Cerebellar nuclear complex (tissue), 1 donor: ENCODE data around the gene ALDH3B1.

ENCODE experiments used
- DNase-seq, 2 experiments: peaks; one replicate each; lab custom pipeline; 2025; lab: John Stamatoyannopoulos, UW

ALDH3B1 gene

DNA sequence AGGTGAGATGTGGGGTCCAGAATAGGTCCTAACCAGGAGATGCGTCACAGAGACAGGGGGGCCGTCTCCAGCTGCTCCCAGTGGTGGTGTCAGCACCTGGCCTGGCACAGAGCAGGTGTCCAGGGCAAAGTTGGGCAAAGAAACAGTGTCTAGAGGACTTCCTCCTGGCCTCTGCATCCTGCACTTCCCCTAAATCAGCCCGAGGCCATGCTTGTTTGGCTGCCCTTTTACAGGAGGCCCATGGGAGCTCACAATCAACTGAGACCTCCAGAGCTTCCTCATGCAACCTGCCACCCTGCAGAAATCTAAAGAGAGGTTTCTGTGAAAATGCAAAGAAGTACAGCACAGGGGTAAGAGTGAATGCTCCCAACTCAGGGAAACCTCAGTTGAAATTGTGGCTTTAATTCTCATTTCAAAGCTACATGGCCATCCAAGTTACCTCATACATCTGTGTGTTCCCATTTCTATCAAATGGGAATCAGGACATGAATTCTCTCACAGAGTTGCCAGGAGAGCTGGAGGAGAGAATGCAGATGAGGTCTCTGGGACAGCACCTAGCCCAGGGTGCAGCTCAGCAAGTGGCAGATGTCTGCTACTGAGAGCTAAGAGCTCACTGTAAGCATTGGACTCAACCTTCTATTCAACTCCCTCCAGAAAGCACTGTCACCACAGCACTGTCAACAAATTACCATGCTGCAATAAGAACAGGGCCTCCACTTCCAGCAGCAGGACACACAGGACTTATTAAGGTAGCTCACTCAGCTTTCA is 61.3 kb downstream of the ALDH3B1 start:
- DNase-seq, result no peak

DNA sequence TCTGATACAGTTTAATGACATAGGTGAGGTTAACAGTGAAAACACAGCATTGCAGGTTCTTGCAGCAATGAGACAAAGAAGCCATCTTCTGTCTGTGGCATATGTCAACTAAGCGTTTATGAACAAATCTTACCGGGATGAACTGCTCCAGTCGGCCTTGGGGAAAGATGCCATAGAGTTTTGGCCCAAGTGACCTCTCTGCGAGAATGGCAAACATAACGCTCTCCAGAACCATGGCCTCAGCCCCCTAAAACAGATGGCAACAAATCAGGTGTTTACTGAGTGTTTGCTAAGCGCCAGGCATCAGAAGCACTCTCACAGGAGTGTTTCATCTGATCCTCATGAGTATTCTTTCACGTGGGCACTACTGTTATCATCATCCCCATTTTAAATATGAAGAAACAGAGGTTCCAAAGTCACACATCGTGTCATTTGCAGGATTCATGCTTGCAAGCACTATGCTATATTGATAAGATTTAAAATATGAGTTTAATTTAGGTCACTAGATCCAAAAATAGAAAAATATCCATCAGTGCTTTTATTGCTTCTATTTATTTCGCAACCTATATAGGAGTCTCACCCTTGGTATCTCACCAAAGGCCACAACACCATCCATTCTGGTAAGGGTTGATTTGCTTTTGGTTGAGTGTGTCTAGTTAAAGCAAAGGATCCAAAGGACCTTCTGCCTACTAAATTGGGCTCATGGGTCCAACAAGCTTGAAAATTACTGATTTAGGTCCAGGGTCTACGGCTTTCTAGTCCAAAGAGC is 64.6 kb downstream of the ALDH3B1 start:
- no peak for DNase-seq

DNA sequence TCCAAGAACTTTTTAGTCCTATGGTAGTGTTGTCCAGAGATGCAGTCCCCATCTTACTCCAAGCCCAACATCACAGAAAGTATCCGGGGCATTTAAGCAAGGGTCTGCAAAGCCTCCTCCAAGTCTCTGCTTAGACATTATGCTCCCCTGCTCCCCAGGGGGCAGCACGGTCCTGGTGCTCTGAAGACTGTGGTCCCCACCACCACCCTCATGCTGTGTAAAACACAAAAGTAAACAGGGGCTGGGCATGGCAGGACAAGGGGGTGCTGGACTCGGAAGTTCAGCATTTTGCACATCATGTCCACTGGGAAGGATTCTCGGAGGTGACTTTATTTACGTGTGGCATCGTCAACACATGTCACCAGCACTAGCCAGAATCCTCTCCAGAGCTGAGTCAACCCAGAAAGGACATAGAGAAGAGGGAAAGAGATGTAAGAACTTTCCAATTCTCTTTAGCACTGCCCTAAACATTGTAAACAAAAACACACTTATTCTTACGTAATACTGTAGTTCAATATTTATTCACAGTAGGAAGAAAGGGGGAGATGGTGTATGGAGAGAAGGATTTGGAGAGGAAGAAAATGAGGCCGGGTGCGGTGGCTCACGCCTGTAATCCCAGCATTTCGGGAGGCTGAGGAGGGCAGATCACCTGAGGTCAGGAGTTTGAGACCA is 66.4 kb downstream of the ALDH3B1 start:
- DNase-seq, result no peak

DNA sequence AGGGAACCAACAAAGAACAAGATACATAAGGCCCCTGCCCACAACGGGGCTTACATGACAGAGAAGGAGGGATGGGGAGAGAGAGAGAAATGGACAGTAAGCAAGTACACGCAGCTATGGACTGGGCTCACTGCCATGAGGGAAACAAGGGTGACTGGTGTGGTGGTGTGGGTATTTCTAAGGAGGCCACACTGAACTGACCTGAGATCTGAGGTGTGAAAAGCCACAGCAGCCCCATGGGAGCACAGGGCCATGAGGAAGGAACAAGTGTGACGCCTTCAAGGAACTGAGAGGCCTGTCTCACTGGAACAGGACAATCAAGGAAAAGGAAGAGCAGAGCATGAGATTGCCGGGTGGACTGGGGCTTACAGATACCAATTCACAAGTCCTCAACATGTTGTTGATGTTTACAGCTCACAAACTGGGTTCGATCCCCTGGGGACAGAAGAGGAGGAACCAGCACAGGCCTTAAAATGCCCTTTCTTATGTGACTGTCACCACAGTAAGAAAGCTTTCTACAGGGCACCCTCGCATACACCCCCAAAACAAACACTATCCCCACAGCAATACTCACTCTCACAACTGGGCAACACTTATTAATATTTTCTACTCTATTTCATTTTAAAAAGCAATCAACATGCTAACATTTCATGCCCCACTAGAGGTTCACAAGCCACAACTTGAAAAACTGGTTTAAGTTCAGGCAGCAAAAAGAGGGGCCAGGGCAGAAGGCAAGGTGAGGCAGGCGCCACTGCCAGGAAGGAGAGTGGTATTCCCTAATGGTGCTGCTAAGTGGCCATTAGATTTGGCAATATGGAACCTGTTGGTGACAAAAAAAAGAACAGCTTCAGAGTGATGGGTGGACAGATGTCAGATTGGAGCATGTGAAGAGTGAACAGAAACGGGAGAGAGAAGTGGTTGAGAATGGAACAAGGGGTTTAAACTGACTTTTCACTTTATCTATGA is 67.8 kb downstream of the ALDH3B1 start:
- DNase-seq, result no peak
